BE2C (cell line): ENCODE results near the gene PCDHB6.
"Not testable (repeated sequence)": the region's sequence is repeated elsewhere in the genome, so short reads cannot be mapped to it uniquely, and the experiment has no call there.

Experiments used
- DNase-seq: peaks from one replicate; pipeline ENCODE4 v3.0.0-alpha.2; 2020
- H3K27me3 ChIP-seq: fragments of 250-450 bp; sonication (Bioruptor Pico); 2 replicates; pipeline ENCODE4 v1.5.1; 2020; ENCODE audit warnings: mild to moderate bottlenecking
- H3K36me3 ChIP-seq: fragments of 250-450 bp; sonication (Bioruptor Pico); 2 replicates; pipeline ENCODE4 v1.5.1; 2020; ENCODE audit warnings: mild to moderate bottlenecking
- H3K4me1 ChIP-seq: fragments of 250-450 bp; sonication (Bioruptor Pico); 2 replicates; pipeline ENCODE4 v1.5.1; 2020
- H3K4me3 ChIP-seq: 2 replicates; pipeline ENCODE4 v1.5.1; 2011; ENCODE audit warnings: low read depth, low read length
- H3K9me3 ChIP-seq: fragments of 250-450 bp; sonication (Bioruptor Pico); 2 replicates; pipeline ENCODE4 v1.5.1; 2020
- TF ChIP-seq, protein P1 (sequence below): IDR thresholded peaks from 2 replicates; pipeline ENCODE4 v1.5.1; 2012; ENCODE audit warnings: mild to moderate bottlenecking, low read depth, low read length

PCDHB6 gene

DNA sequence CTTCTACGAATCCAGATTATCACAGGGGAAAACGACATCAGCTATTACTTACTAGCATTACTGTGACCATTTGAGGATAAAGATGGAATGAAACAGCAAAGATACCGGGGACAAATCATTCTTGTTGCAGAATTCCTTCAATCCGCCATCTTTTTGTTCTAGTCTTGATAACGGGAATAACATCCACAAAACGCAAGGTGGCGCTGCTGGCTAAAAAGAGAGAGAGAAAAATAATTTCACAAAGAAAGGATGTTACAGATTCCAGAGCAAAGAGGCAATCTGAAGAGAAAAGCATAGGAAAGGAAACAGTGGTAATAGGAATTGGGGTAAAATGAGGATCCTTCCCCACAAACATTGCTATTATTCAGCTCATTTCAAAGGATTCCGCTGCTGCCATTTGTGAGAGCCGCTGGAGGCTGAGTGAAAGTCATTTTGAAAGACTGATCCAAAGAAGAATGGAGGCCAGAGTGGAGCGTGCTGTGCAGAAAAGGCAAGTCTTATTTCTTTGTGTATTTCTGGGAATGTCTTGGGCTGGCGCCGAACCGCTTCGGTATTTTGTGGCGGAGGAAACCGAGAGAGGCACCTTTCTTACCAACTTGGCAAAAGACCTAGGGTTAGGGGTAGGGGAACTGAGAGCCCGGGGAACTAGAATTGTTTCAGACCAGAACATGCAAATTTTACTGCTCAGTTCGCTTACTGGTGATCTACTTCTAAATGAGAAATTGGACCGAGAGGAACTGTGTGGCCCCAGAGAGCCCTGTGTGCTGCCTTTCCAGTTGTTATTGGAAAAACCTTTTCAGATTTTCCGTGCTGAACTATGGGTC, 22.7 kb downstream of the PCDHB6 start, which contains the start of gene PCDHB7:
Gene PCDHB7 (plus strand): TSS at position 264 of the 824 bp plus-strand sequence. CDS start 192 bp downstream, at position 456.
- TF ChIP-seq, protein P1, sequence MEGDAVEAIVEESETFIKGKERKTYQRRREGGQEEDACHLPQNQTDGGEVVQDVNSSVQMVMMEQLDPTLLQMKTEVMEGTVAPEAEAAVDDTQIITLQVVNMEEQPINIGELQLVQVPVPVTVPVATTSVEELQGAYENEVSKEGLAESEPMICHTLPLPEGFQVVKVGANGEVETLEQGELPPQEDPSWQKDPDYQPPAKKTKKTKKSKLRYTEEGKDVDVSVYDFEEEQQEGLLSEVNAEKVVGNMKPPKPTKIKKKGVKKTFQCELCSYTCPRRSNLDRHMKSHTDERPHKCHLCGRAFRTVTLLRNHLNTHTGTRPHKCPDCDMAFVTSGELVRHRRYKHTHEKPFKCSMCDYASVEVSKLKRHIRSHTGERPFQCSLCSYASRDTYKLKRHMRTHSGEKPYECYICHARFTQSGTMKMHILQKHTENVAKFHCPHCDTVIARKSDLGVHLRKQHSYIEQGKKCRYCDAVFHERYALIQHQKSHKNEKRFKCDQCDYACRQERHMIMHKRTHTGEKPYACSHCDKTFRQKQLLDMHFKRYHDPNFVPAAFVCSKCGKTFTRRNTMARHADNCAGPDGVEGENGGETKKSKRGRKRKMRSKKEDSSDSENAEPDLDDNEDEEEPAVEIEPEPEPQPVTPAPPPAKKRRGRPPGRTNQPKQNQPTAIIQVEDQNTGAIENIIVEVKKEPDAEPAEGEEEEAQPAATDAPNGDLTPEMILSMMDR = peak; percentile 89
- DNase-seq = peak; percentile 57
- no peaks in the 10 kb centered on the region; the same call in none of the 2 replicates for H3K27me3 ChIP-seq
- no peak within 1 kb of the TSS; the same call in 1 of the 2 replicates for H3K4me3 ChIP-seq
- no peaks in the 10 kb centered on the region for H3K36me3 ChIP-seq
- no peaks in the 10 kb centered on the region; the same call in 1 of the 2 replicates for H3K9me3 ChIP-seq
- no peaks in the 10 kb centered on the region for H3K4me1 ChIP-seq

DNA sequence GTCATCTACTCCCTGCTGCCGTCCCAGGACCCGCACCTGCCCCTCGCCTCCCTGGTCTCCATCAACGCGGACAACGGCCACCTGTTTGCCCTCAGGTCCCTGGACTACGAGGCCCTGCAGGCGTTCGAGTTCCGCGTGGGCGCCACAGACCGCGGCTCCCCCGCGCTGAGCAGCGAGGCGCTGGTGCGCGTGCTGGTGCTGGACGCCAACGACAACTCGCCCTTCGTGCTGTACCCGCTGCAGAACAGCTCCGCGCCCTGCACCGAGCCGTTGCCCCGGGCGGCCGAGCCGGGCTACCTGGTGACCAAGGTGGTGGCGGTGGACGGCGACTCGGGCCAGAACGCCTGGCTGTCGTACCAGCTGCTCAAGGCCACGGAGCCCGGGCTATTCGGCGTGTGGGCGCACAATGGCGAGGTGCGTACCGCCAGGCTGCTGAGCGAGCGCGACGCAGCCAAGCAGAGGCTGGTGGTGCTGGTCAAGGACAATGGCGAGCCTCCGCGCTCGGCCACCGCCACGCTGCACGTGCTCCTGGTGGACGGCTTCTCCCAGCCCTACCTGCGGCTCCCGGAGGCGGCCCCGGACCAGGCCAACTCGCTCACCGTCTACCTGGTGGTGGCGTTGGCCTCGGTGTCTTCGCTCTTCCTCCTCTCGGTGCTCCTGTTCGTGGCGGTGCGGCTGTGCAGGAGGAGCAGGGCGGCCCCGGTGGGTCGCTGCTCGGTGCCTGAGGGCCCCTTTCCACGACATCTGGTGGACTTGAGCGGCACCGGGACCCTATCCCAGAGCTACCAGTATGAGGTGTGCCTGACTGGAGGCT, 24.6 kb downstream of the PCDHB6 start:
- H3K27me3 ChIP-seq, H3K4me1 ChIP-seq, H3K9me3 ChIP-seq, H3K36me3 ChIP-seq, DNase-seq, H3K4me3 ChIP-seq: not testable (repeated sequence)

DNA sequence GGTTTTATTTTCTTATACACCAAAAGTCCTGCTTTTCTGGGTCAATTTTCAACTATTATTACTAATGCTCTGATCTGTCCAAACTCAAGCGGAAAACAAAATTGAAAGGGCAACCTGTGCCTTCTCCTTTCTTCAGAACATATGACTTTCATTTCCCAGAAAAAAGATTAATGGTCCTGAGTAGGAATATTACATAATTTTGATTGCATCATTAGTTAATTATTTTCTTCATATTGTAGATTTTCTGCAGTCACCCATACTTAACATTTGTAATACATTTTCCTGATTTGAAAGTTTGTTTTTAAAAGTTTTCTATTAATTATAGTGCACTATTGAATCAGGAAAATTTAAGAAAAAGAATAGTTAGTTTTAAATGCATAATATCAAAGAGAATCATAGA, 26.1 kb downstream of the PCDHB6 start:
- H3K4me1 ChIP-seq = no peaks in the 10 kb centered on the region
- TF ChIP-seq, protein P1 = no peak
- no peaks in the 10 kb centered on the region for H3K36me3 ChIP-seq
- no peak for DNase-seq
- H3K9me3 ChIP-seq = no peaks in the 10 kb centered on the region; the same call in 1 of the 2 replicates
- H3K27me3 ChIP-seq = no peaks in the 10 kb centered on the region
- no peak overlapping the region for H3K4me3 ChIP-seq

DNA sequence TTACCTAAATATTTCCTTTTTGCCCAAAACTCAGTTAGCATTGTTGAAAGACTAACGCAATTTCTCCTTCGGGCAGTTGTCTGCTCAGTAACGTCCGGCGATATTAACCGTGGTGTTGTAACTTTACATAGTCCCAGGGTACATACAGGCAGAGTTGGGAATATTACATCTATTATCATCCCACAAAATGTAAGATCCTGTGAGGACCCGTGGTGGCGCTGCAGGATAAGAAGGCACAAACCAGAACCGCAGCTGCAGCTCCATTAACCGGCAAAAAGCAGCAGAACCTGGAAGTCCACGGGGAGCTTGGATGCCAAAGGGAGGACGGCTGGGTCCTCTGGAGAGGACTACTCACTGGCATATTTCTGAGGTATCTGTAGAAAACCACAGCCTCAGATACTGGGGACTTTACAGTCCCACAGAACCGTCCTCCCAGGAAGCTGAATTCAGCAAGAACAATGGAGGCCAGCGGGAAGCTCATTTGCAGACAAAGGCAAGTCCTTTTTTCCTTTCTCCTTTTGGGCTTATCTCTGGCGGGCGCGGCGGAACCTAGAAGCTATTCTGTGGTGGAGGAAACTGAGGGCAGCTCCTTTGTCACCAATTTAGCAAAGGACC, 27.8 kb downstream of the PCDHB6 start, which contains the start of gene PCDHB8:
Gene PCDHB8 (plus strand): TSS at position 214 of the 615 bp plus-strand sequence. CDS start 245 bp downstream, at position 459.
- peak; percentile 72 for DNase-seq
- not testable (repeated sequence) for H3K27me3 ChIP-seq, H3K36me3 ChIP-seq, H3K4me1 ChIP-seq, H3K9me3 ChIP-seq
- peak within 1 kb of the TSS; percentile 11; the same call in 1 of the 2 replicates for H3K4me3 ChIP-seq
- TF ChIP-seq, protein P1 = peak; percentile 63

DNA sequence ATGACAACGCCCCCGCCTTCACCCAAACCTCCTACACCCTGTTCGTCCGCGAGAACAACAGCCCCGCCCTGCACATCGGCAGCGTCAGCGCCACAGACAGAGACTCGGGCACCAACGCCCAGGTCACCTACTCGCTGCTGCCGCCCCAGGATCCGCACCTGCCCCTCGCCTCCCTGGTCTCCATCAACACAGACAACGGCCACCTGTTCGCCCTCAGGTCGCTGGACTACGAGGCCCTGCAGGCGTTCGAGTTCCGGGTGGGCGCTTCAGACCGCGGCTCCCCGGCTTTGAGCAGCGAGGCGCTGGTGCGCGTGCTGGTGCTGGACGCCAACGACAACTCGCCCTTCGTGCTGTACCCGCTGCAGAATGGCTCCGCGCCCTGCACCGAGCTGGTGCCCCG, 29.5 kb downstream of the PCDHB6 start:
- H3K4me3 ChIP-seq, H3K4me1 ChIP-seq, H3K27me3 ChIP-seq, DNase-seq, H3K36me3 ChIP-seq, H3K9me3 ChIP-seq: not testable (repeated sequence)

DNA sequence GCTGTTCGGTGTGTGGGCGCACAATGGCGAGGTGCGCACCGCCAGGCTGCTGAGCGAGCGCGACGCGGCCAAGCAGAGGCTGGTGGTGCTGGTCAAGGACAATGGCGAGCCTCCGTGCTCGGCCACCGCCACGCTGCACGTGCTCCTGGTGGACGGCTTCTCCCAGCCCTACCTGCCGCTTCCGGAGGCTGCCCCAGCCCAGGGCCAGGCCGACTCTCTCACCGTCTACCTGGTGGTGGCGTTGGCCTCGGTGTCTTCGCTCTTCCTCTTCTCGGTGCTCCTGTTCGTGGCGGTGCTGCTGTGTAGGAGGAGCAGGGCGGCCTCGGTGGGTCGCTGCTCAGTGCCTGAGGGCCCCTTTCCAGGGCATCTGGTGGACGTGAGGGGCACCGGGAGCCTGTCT, 30.0 kb downstream of the PCDHB6 start:
- not testable (repeated sequence) for H3K27me3 ChIP-seq, H3K4me1 ChIP-seq, H3K36me3 ChIP-seq, H3K4me3 ChIP-seq, H3K9me3 ChIP-seq, DNase-seq

DNA sequence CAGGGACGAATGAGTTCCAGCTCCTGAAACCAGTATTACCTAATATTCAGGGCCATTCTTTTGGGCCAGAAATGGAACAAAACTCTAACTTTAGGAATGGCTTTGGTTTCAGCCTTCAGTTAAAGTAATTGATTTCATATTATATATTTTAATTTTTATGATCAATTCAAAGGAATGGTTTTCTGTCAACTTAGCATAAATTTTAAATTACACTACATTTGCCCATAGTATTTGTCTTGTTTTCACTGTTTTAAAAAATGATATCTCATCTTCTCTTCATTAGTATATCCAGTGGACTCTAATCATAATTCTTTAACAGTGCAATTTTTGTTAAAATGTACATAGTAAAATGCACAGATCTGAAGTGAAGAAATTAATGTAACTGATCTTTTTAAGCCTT, 30.5 kb downstream of the PCDHB6 start:
- peaks cover 7% of the 10 kb centered on the region; the same call in 1 of the 2 replicates for H3K36me3 ChIP-seq
- no peaks in the 10 kb centered on the region; the same call in 1 of the 2 replicates for H3K9me3 ChIP-seq
- DNase-seq = no peak
- TF ChIP-seq, protein P1 = no peak
- H3K27me3 ChIP-seq = no peaks in the 10 kb centered on the region
- no peak overlapping the region for H3K4me3 ChIP-seq
- H3K4me1 ChIP-seq = no peaks in the 10 kb centered on the region
